HepG2 (cell line): Measurements from ENCODE around the gene EFHC2. TPM values are rescaled to one million over a fixed set of nuclear protein-coding genes. Genes with fewer than 3 reads are reported as not detected.

Experiments
- ATAC-seq: fragments of 200-7000 bp; cut with Tn5 transposase; 3 replicates; pipeline ENCODE4 v1.9.1; 2020; ENCODE audit warnings: mild to moderate bottlenecking, moderate library complexity
- BruUV-seq: library from RNA; stranded (reverse); fragments of 400-500 nt; replicated peaks from 2 replicates; lab custom pipeline; 2021; lab: Mats Ljungman, UMichigan
- CTCF ChIA-PET: fragments of 300-600 bp; formaldehyde crosslinking; extraction: SDS; loops from one replicate; lab custom pipeline; 2021; ENCODE audit warnings: low total read pairs, inconsistent platforms, low intra/inter-chr PET ratio; lab: Yijun Ruan, JAX
- POLR2A ChIA-PET: fragments of 350-600 bp; sonication (Branson Sonifier 250); formaldehyde crosslinking; loops from one replicate; lab custom pipeline; 2020; ENCODE audit warnings: antibody characterized with exemption, inconsistent platforms; lab: Yijun Ruan, JAX
- DNase-seq: peaks from one replicate; pipeline ENCODE4 v3.0.0-alpha.2; 2015; ENCODE audit warnings: low spot score
- FAIRE-seq: peaks from 3 replicates; lab custom pipeline; 2011; peaks lifted over from hg19 to GRCh38; lab: Jason Lieb, UNC
- H2AFZ ChIP-seq: one replicate; pipeline ENCODE4 v1.6.1; 2011; ENCODE audit warnings: low read length, inconsistent platforms
- H3K27ac ChIP-seq: fragments of 300-600 bp; 3 replicates; pipeline ENCODE4 v1.8.0; 2011; ENCODE audit warnings: mixed run types, mild to moderate bottlenecking, mixed read lengths, low read length, inconsistent platforms; ENCODE audit not compliant: insufficient read depth; ENCODE audit errors: extremely low read length
- H3K27me3 ChIP-seq, 2 experiments: fragments of 200-600 bp in 1 of 2; 2 replicates in 1 of 2; 3 replicates in 1 of 2; pipeline versions ENCODE4 v1.6.0 to v1.8.0; 2011; ENCODE audit warnings: low read length in 2 of 2, mild to moderate bottlenecking in 2 of 2, moderate library complexity in 2 of 2, inconsistent platforms in 1 of 2; ENCODE audit not compliant: insufficient read depth in 2 of 2, control insufficient read depth in 1 of 2
- H3K36me3 ChIP-seq, 2 experiments: fragments of 200-600 bp in 1 of 2; replicated peaks in 1 of 2; 2 replicates in 1 of 2; 3 replicates in 1 of 2; pipeline versions ENCODE4 v1.5.1 to v1.8.0; 2011; ENCODE audit warnings: low read length in 2 of 2, inconsistent platforms in 1 of 2; ENCODE audit not compliant: insufficient read depth in 2 of 2, control insufficient read depth in 1 of 2
- H3K4me1 ChIP-seq: 2 replicates; pipeline ENCODE4 v1.5.1; 2012; ENCODE audit warnings: low read length, inconsistent platforms; ENCODE audit not compliant: insufficient read depth
- H3K4me2 ChIP-seq: 2 replicates; pipeline ENCODE4 v1.6.0; 2011; ENCODE audit warnings: low read depth, low read length, inconsistent platforms
- H3K4me3 ChIP-seq, 3 experiments: fragments of 200-600 bp in 1 of 3; sonication (generic), shearing (Covaris generic) in 1 of 3; replicated peaks in 1 of 3; 2 replicates each; pipeline ENCODE4 v1.5.1; 2011 to 2016; ENCODE audit warnings: low read length in 3 of 3, inconsistent platforms in 2 of 3, low read depth in 2 of 3, mild to moderate bottlenecking in 2 of 3, control low read depth in 1 of 3, mixed read lengths in 1 of 3; ENCODE audit not compliant: insufficient read depth in 1 of 3
- H3K79me2 ChIP-seq: one replicate; pipeline ENCODE4 v1.6.1; 2011; ENCODE audit warnings: low read length, inconsistent platforms; ENCODE audit not compliant: insufficient read depth
- H3K9ac ChIP-seq: 2 replicates; pipeline ENCODE4 v1.6.0; 2011; ENCODE audit warnings: mild to moderate bottlenecking, low read depth, low read length, inconsistent platforms; ENCODE audit not compliant: insufficient read depth
- H3K9me3 ChIP-seq: 2 replicates; pipeline ENCODE4 v1.5.1; 2012; ENCODE audit warnings: mild to moderate bottlenecking, low read length
- H4K20me1 ChIP-seq: 2 replicates; pipeline ENCODE4 v1.6.0; 2011; ENCODE audit warnings: inconsistent platforms, mild to moderate bottlenecking, low read length, moderate library complexity; ENCODE audit not compliant: insufficient read depth
- FOXO1 ChIP-seq: sonication (generic); formaldehyde crosslinking; IDR thresholded peaks from 2 replicates; pipeline ENCODE4 v1.4.0; 2020; ENCODE audit warnings: missing genetic modification reagents
- HOXA5 ChIP-seq: sonication (generic); formaldehyde crosslinking; IDR thresholded peaks from 2 replicates; pipeline ENCODE4 v1.4.0; 2020; ENCODE audit warnings: missing genetic modification reagents
- MAFK ChIP-seq, 2 experiments: IDR thresholded peaks in 1 of 2; conservative IDR thresholded peaks in 1 of 2; 2 replicates each; pipeline ENCODE4 v1.6.1; 2011; ENCODE audit warnings: improper control_type of control experiment in 2 of 2, low read length in 2 of 2
- PLSCR1 ChIP-seq: sonication (generic); formaldehyde crosslinking; IDR thresholded peaks from 2 replicates; pipeline ENCODE4 v1.5.0; 2020; ENCODE audit warnings: missing genetic modification reagents, mild to moderate bottlenecking, borderline replicate concordance
- RXRB ChIP-seq: IDR thresholded peaks from 2 replicates; pipeline ENCODE4 v1.6.1; 2016; ENCODE audit warnings: borderline replicate concordance, missing genetic modification reagents, missing compliant biosample characterization
- SKIL ChIP-seq: sonication (generic); formaldehyde crosslinking; IDR thresholded peaks from 2 replicates; pipeline ENCODE4 v1.8.0; 2022; ENCODE audit warnings: missing genetic modification reagents, mild to moderate bottlenecking, moderate library complexity, borderline replicate concordance
- THAP8 ChIP-seq: sonication (generic); formaldehyde crosslinking; IDR thresholded peaks from 2 replicates; pipeline ENCODE4 v1.5.1; 2020; ENCODE audit warnings: missing genetic modification reagents, mild to moderate bottlenecking, borderline replicate concordance
- ZNF644 ChIP-seq: IDR thresholded peaks from 2 replicates; pipeline ENCODE4 v1.6.1; 2016; ENCODE audit warnings: low read depth
- ZSCAN29 ChIP-seq: sonication (generic); formaldehyde crosslinking; conservative IDR thresholded peaks from 2 replicates; pipeline ENCODE4 v1.4.0; 2020; ENCODE audit warnings: mild to moderate bottlenecking, missing genetic modification reagents
- in situ Hi-C: cut with HindIII; loops from 2 replicates; pipeline ENCODE4 v1.10.0; 2017; ENCODE audit warnings: low pct_unique_long_range_greater_than_20kb; ENCODE audit not compliant: extremely low pct_ligation_motif_present
- intact Hi-C: fragments of 100-400 bp; cut with micrococcal nuclease; formaldehyde crosslinking; loops from one replicate; pipeline ENCODE4 v1.10.0; 2022; ENCODE audit not compliant: unreplicated experiment
- polyA plus RNA-seq, 8 experiments: library from polyadenylated mRNA; depleted of rRNA in 3 of 8; stranded (reverse) in 7 of 8; unstranded in 1 of 8; fragments of >200 nt; fragmentation: Illumina TruSeq in 4 of 8; extraction: Trizol in 4 of 8; gene quantifications; 2 replicates each; pipeline versions ENCODE4 v1.2.1 to v1.2.3, GENCODE V29; 2011 to 2016; ENCODE audit warnings: low read depth in 4 of 8, missing spikeins in 1 of 8, mixed read lengths in 1 of 8; ENCODE audit not compliant: insufficient read depth in 1 of 8
- total RNA-seq, 5 experiments: library from RNA; depleted of rRNA; stranded (reverse); fragments of >200 nt; fragmentation: Illumina TruSeq; extraction: Trizol; gene quantifications; 2 replicates each; pipeline ENCODE4 v1.2.3, GENCODE V29; 2016; ENCODE audit warnings: low read depth in 1 of 5

The EFHC2 gene
- total and polyA plus RNA-seq, 2 of the 13 experiments (the other 11 are each of a cell fraction or from before 2014, with no cell fraction given) = not detected

- FAIRE-seq (no peak), ATAC-seq (no peak), DNase-seq (no peak)
- Histone ChIP-seq H3K9ac (no peak overlapping the region), H2AFZ (no peak overlapping the region), H3K27ac (no peak overlapping the region), H3K4me1 (no peaks in the 10 kb centered on the region), H4K20me1 (no peaks in the 10 kb centered on the region), H3K9me3 (no peaks in the 10 kb centered on the region), H3K36me3 (no peaks in the 10 kb centered on the region), H3K27me3 (no peaks in the 10 kb centered on the region), H3K4me3 (no peak overlapping the region), H3K79me2 (no peaks in the 10 kb centered on the region), H3K4me2 (no peak overlapping the region)
- in situ Hi-C loops (no loop called here), intact Hi-C loops (no loop called here)
- BruUV-seq = no TSS peak
- ChIA-PET POLR2A (no interaction called here), CTCF (no interaction called here)
- TF ChIP-seq ZSCAN29 (CRISPR knock-in tag) (no peak), PLSCR1 (CRISPR knock-in tag) (no peak), HOXA5 (no peak), FOXO1 (no peak), THAP8 (no peak), ZNF644 (CRISPR knock-in tag) (no peak), RXRB (CRISPR knock-in tag) (no peak), MAFK (conservative IDR thresholded peaks at IDR 0.05 in 1 of 2, IDR thresholded peaks at IDR 0.05 in 1 of 2; ENCODE audit: low read length in 2 of 2) (no peak), SKIL (CRISPR knock-in tag) (no peak)
Measured at GRCh38 chrX:44234116-44234515, 109.4 kb downstream of the EFHC2 start.
